Superior temporal gyrus (tissue), 1 donor: Measurements from ENCODE around the gene USP4.

Experiments used
- DNase-seq: peaks from one replicate; pipeline ENCODE4 v3.0.0-alpha.2; 2016; ENCODE audit errors: extremely low spot score

USP4 gene

GRCh38 chr3:49296781-49297411, 43.0 kb downstream of the USP4 start:
- no peak for DNase-seq

GRCh38 chr3:49295489-49296058, 44.3 kb downstream of the USP4 start:
- DNase-seq, result peak; percentile 63

- no peak for DNase-seq
These were observed 45.5 kb downstream of the USP4 start for GRCh38 chr3:49294343-49294742.

- DNase-seq, result no peak
These were observed 55.9 kb downstream of the USP4 start for GRCh38 chr3:49283997-49284396.

- no peak for DNase-seq
These were observed 60.5 kb downstream of the USP4 start for GRCh38 chr3:49279376-49279775.

GRCh38 chr3:49278548-49278947, 61.3 kb downstream of the USP4 start:
- DNase-seq, result no peak

- DNase-seq, result no peak
These were observed 62.5 kb downstream of the USP4 start for GRCh38 chr3:49277383-49277775.

- peak; percentile 67 for DNase-seq
These were observed 63.1 kb downstream of the USP4 start, which contains the start of gene C3orf62 for GRCh38 chr3:49276475-49277382. C3orf62 (minus strand) TSS chr3:49277232; CDS start chr3:49276872, 360 bp downstream.

- no peak for DNase-seq
These were observed 65.9 kb downstream of the USP4 start for GRCh38 chr3:49273825-49274532.

GRCh38 chr3:49271047-49271446, 68.8 kb downstream of the USP4 start:
- DNase-seq, result no peak

- no peak for DNase-seq
These were observed 69.7 kb downstream of the USP4 start for GRCh38 chr3:49270156-49270500.

- no peak for DNase-seq
These were observed 70.3 kb downstream of the USP4 start for GRCh38 chr3:49269443-49270155.

- peak; percentile 60 for DNase-seq
These were observed 73.3 kb downstream of the USP4 start for GRCh38 chr3:49266410-49267095.

- DNase-seq, result no peak
These were observed 74.0 kb downstream of the USP4 start for GRCh38 chr3:49265661-49266386.

GRCh38 chr3:49263159-49263889, 76.5 kb downstream of the USP4 start:
- DNase-seq, result no peak

- DNase-seq, result no peak
These were observed 79.0 kb downstream of the USP4 start for GRCh38 chr3:49260806-49261324.

GRCh38 chr3:49257187-49257586, 82.7 kb downstream of the USP4 start:
- DNase-seq, result no peak

- no peak for DNase-seq
These were observed 83.9 kb downstream of the USP4 start for GRCh38 chr3:49255718-49256511.
